Measurements from ENCODE around the gene XRRA1. TPM values are rescaled to one million over a fixed set of nuclear protein-coding genes. Genes with fewer than 3 reads are reported as not detected.
"Not testable (repeated sequence)": the region's sequence is repeated elsewhere in the genome, so short reads cannot be mapped to it uniquely, and the experiment has no call there.

XRRA1 gene
- total RNA-seq, 4 donors from 2014 or later = 7.4 to 18.6 (median 14.5) TPM

- no peak for ATAC-seq (ENCODE audit: low FRiP score)
Measured at GRCh38 chr11:74902342-74902741, 46.5 kb downstream of the XRRA1 start.

GRCh38 chr11:74896311-74896710 is 52.6 kb downstream of the XRRA1 start:
- TF ChIP-seq, protein P1, sequence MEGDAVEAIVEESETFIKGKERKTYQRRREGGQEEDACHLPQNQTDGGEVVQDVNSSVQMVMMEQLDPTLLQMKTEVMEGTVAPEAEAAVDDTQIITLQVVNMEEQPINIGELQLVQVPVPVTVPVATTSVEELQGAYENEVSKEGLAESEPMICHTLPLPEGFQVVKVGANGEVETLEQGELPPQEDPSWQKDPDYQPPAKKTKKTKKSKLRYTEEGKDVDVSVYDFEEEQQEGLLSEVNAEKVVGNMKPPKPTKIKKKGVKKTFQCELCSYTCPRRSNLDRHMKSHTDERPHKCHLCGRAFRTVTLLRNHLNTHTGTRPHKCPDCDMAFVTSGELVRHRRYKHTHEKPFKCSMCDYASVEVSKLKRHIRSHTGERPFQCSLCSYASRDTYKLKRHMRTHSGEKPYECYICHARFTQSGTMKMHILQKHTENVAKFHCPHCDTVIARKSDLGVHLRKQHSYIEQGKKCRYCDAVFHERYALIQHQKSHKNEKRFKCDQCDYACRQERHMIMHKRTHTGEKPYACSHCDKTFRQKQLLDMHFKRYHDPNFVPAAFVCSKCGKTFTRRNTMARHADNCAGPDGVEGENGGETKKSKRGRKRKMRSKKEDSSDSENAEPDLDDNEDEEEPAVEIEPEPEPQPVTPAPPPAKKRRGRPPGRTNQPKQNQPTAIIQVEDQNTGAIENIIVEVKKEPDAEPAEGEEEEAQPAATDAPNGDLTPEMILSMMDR (IDR thresholded peaks at IDR 0.05) = no peak
- DNase-seq (ENCODE audit: low spot score) (no peak), ATAC-seq (ENCODE audit: low FRiP score) (no peak)

More at GRCh38 chr11:74902342-74902741, 46.5 kb downstream of the XRRA1 start:
- TF ChIP-seq, protein P1 (IDR thresholded peaks at IDR 0.05) = no peak
- no peak for DNase-seq (ENCODE audit: low spot score)

DNA sequence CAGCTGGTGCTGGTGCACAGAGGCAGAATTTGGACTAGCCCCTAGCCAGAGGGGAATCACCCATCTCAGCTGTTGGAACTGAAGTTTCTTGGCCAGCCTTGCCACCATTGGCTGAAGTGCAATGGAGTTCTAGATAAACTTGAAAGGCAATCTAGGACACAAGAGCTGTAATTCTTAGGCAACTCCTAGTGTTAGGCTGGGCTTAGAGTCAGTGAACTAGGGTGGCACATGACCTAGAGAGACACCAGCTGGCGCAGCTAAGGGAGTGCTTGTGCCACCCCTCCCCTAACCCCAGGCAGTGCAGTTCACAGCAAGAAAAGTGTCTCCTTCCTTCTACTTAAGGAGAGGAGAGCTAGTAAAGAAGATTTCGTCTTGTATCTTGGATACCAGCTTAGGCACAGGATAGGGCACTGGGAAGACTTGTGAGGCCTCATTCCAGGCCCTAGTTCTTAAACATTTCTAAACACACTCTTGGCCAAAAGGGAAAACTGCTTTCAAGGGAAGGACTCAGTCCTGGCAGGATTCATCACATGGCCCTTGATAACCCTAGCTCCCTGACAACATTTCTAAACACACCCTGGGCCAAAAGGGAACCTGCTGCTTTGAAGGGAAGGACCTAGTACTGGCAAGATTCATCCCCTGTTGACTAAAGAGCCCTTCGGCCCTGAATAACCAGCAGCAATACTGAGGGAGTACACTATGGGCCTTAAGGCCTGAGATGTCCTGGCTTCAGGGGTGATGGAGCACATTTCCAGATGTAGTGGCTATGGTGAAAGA is 53.4 kb downstream of the XRRA1 start:
- TF ChIP-seq, protein P1 (IDR thresholded peaks at IDR 0.05) = no peak
- DNase-seq (ENCODE audit: low spot score) = no peak
- no peak for ATAC-seq (ENCODE audit: low FRiP score)

DNA sequence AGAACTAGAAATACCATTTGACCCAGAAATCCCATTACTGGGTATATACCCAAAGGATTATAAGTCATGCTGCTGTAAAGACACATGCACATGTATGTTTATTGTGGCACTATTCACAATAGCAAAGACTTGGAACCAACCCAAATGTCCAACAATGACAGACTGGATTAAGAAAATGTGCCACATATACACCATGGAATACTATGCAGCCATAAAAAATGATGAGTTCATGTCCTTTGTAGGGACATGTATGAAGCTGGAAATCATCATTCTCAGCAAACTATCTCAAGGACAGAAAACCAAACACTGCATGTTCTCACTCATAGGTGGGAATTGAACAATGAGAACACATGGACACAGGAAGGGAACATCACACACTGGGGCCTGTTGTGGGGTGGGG is 55.9 kb downstream of the XRRA1 start:
- DNase-seq (ENCODE audit: low spot score) = not testable (repeated sequence)

GRCh38 chr11:74877132-74877531 is 71.8 kb downstream of the XRRA1 start:
- no peak for ATAC-seq (ENCODE audit: low FRiP score)
- DNase-seq (ENCODE audit: low spot score) = no peak
- TF ChIP-seq, protein P1 (IDR thresholded peaks at IDR 0.05) = no peak

More for the DNA sequence above, 55.9 kb downstream of the XRRA1 start:
- ATAC-seq (ENCODE audit: low FRiP score) = not testable (repeated sequence)

DNA sequence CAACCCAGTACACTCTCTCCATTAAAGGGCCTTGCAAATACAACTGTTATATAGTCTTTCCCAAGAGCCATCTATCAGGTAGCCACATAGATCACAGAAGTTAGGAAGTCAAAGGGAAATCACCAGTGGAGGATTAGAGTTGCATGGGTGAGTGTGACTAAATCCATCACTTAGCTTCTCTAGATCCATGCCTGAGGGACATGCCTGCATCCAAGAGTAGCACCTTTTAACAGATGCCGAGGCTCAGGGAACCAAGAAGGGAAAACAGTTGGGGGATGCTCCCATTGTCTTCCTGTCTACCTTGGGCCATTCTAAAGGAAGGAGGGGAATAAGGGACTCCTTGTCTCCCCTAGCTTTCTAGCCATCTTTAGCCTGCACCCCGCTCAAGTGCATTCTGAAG is 77.9 kb downstream of the XRRA1 start:
- DNase-seq (ENCODE audit: low spot score) (no peak), ATAC-seq (ENCODE audit: low FRiP score) (no peak)
- TF ChIP-seq, protein P1 (IDR thresholded peaks at IDR 0.05) = no peak

- TF ChIP-seq, protein P1 (IDR thresholded peaks at IDR 0.05) = no peak
- ATAC-seq (ENCODE audit: low FRiP score) = no peak
- DNase-seq (ENCODE audit: low spot score) = no peak
Measured at GRCh38 chr11:74870485-74870884, 78.4 kb downstream of the XRRA1 start.
